Gastrocnemius medialis (tissue), 4 donors: ENCODE data around the gene EXOSC5. TPM values are rescaled to one million over a fixed set of nuclear protein-coding genes. Genes with fewer than 3 reads are reported as not detected.

Experiments used
- ATAC-seq, 2 donors: fragments of 150-250 bp; one replicate each; pipeline ENCODE4 v1.9.1; 2016
- DNase-seq, 2 donors: peaks; one replicate each; pipeline ENCODE4 v3.0.0-alpha.2; 2019
- H3K27ac ChIP-seq, 4 donors: fragments of 200-600 bp; sonication (generic); 1 replicate in 1 of 4; 2 replicates in 3 of 4; pipeline ENCODE4 v1.5.1; 2016 to 2018; ENCODE audit warnings: mild to moderate bottlenecking in 2 of 4, moderate library complexity in 1 of 4
- H3K27me3 ChIP-seq, 3 donors: fragments of 200-600 bp; sonication (generic) in 2 of 3; 1 replicate in 1 of 3; 2 replicates in 2 of 3; pipeline versions ENCODE4 v1.5.1 to v1.6.0; 2016 to 2019; ENCODE audit warnings: mild to moderate bottlenecking in 1 of 3, moderate library complexity in 1 of 3
- H3K36me3 ChIP-seq, 2 donors: fragments of 200-600 bp; sonication (generic) in 1 of 2; one replicate each; pipeline ENCODE4 v1.5.1; 2017 to 2018
- H3K4me1 ChIP-seq, 2 donors: fragments of 200-600 bp; sonication (generic) in 1 of 2; one replicate each; pipeline ENCODE4 v1.5.1; 2016 to 2017; ENCODE audit warnings: mild to moderate bottlenecking in 2 of 2
- H3K4me3 ChIP-seq, 4 donors: fragments of 200-600 bp; sonication (generic) in 3 of 4; 1 replicate in 1 of 4; 2 replicates in 3 of 4; pipeline ENCODE4 v1.5.1; 2016 to 2019; ENCODE audit warnings: mild to moderate bottlenecking in 2 of 4
- H3K9me3 ChIP-seq, 3 donors: fragments of 200-600 bp; sonication (generic) in 2 of 3; 1 replicate in 1 of 3; 2 replicates in 2 of 3; pipeline ENCODE4 v1.5.1; 2016 to 2019
- POLR2A ChIP-seq, 2 donors: fragments of 450-650 bp; IDR thresholded peaks; one replicate each; pipeline ENCODE4 v1.6.1; 2017; ENCODE audit warnings: antibody characterized with exemption in 2 of 2, mild to moderate bottlenecking in 2 of 2, moderate library complexity in 2 of 2
- in situ Hi-C, 4 donors: fragments of 200-750 bp; cut with MboI; loops; one replicate each; pipeline versions ENCODE4 v1.15.0 to v1.8.0; 2017; ENCODE audit warnings: low sequenced_read_pairs in 4 of 4
- intact Hi-C: fragments of 100-400 bp; cut with DNase I; formaldehyde crosslinking; loops from one replicate; pipeline ENCODE4 v1.15.1; 2023; ENCODE audit warnings: low total_unique reads
- total RNA-seq, 4 donors: library from RNA; depleted of rRNA; stranded (reverse); fragments of >200 nt; gene quantifications; one replicate each; pipeline versions ENCODE4 v1.1.0 to v1.2.3, GENCODE V29; 2016
- TF ChIP-seq, protein P1 (sequence below), 5 experiments: fragments of 450-650 bp in 3 of 5; fragments of 200-600 bp in 2 of 5; sonication (generic) in 2 of 5; IDR thresholded peaks in 4 of 5; conservative IDR thresholded peaks in 1 of 5; 1 replicate in 4 of 5; 2 replicates in 1 of 5; pipeline ENCODE4 v1.5.1; 2016 to 2019; ENCODE audit warnings: antibody characterized with exemption in 5 of 5, mild to moderate bottlenecking in 3 of 5, moderate library complexity in 3 of 5

Gene EXOSC5
- total RNA-seq, 4 donors from 2014 or later: 29.1 to 61.9 (median 40.9) TPM

GRCh38 chr19:41433171-41433570 is 36.0 kb upstream of the EXOSC5 start:
- no peak for ATAC-seq
- Histone ChIP-seq H3K36me3 (peaks cover 0 to 30% of the 10 kb centered on the region in 2 donors), H3K27ac (peak overlapping the region in 1 of 4 donors; percentile 43), H3K4me3 (no peak overlapping the region), H3K9me3 (no peaks in the 10 kb centered on the region), H3K27me3 (no peaks in the 10 kb centered on the region), H3K4me1 (peaks cover 15 to 23% of the 10 kb centered on the region in 2 donors)
- intact Hi-C loops (no loop called here), in situ Hi-C loops (no loop called here)
- TF ChIP-seq, protein P1, sequence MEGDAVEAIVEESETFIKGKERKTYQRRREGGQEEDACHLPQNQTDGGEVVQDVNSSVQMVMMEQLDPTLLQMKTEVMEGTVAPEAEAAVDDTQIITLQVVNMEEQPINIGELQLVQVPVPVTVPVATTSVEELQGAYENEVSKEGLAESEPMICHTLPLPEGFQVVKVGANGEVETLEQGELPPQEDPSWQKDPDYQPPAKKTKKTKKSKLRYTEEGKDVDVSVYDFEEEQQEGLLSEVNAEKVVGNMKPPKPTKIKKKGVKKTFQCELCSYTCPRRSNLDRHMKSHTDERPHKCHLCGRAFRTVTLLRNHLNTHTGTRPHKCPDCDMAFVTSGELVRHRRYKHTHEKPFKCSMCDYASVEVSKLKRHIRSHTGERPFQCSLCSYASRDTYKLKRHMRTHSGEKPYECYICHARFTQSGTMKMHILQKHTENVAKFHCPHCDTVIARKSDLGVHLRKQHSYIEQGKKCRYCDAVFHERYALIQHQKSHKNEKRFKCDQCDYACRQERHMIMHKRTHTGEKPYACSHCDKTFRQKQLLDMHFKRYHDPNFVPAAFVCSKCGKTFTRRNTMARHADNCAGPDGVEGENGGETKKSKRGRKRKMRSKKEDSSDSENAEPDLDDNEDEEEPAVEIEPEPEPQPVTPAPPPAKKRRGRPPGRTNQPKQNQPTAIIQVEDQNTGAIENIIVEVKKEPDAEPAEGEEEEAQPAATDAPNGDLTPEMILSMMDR (IDR thresholded peaks at IDR 0.05 in 4 of 5, conservative IDR thresholded peaks at IDR 0.05 in 1 of 5): no peak
- no peak for TF ChIP-seq POLR2A (IDR thresholded peaks at IDR 0.05)
- no peak for DNase-seq

GRCh38 chr19:41431426-41432386 is 34.5 kb upstream of the EXOSC5 start:
- H3K9me3 ChIP-seq: no peaks in the 10 kb centered on the region
- H3K27ac ChIP-seq: peak overlapping the region; percentile 70 to 89 (median 76)
- peaks cover 23 to 34% of the 10 kb centered on the region in 2 donors for H3K4me1 ChIP-seq
- peaks cover 0 to 15% of the 10 kb centered on the region in 2 donors for H3K36me3 ChIP-seq
- H3K4me3 ChIP-seq: no peak overlapping the region
- H3K27me3 ChIP-seq: no peaks in the 10 kb centered on the region
- ATAC-seq (peak; percentile 52 to 84), DNase-seq (peak in 1 of 2 donors; percentile 75)
- intact Hi-C loops: no loop called here
- TF ChIP-seq POLR2A (IDR thresholded peaks at IDR 0.05): no peak
- TF ChIP-seq, protein P1 (IDR thresholded peaks at IDR 0.05 in 4 of 5, conservative IDR thresholded peaks at IDR 0.05 in 1 of 5): peak; percentile 14 to 41 (median 24)
- in situ Hi-C loops: no loop called here

GRCh38 chr19:41430922-41431321 is 33.8 kb upstream of the EXOSC5 start:
- Histone ChIP-seq H3K36me3 (peaks cover 0 to 17% of the 10 kb centered on the region in 2 donors), H3K9me3 (no peaks in the 10 kb centered on the region), H3K4me1 (peaks cover 23 to 38% of the 10 kb centered on the region in 2 donors), H3K27ac (peak overlapping the region; percentile 70 to 89 (median 76)), H3K4me3 (no peak overlapping the region), H3K27me3 (no peaks in the 10 kb centered on the region)
- TF ChIP-seq POLR2A (IDR thresholded peaks at IDR 0.05): no peak
- TF ChIP-seq, protein P1 (IDR thresholded peaks at IDR 0.05 in 4 of 5, conservative IDR thresholded peaks at IDR 0.05 in 1 of 5): no peak
- intact Hi-C loops (no loop called here), in situ Hi-C loops (no loop called here)
- no peak for ATAC-seq
- DNase-seq: no peak

GRCh38 chr19:41428481-41428859 is 31.3 kb upstream of the EXOSC5 start:
- intact Hi-C loops: no loop called here
- ATAC-seq: no peak

More at GRCh38 chr19:41428481-41428859, 31.3 kb upstream of the EXOSC5 start:
- Histone ChIP-seq H3K36me3 (peaks cover 0 to 39% of the 10 kb centered on the region in 2 donors), H3K4me3 (peak overlapping the region in 2 of 4 donors; percentile 53 to 59), H3K4me1 (peaks cover 23 to 39% of the 10 kb centered on the region in 2 donors), H3K27me3 (no peaks in the 10 kb centered on the region), H3K9me3 (no peaks in the 10 kb centered on the region), H3K27ac (peak overlapping the region; percentile 60 to 74 (median 68))
- in situ Hi-C loops: no loop called here
- TF ChIP-seq, protein P1 (IDR thresholded peaks at IDR 0.05 in 4 of 5, conservative IDR thresholded peaks at IDR 0.05 in 1 of 5): no peak
- no peak for TF ChIP-seq POLR2A (IDR thresholded peaks at IDR 0.05)
- DNase-seq: no peak
